Endothelial cell of umbilical vein (primary cell): ENCODE measurements around the gene TMTC1. TPM values are rescaled to one million over a fixed set of nuclear protein-coding genes. Genes with fewer than 3 reads are reported as not detected.

Source experiments
- BruUV-seq: library from RNA; stranded (reverse); fragments of 400-500 nt; replicated peaks from 2 replicates; lab custom pipeline; 2021; lab: Mats Ljungman, UMichigan
- CTCF ChIA-PET: fragments of 300-600, 350-600 bp; sonication (Branson Sonifier 250); formaldehyde crosslinking; loops from one replicate; lab custom pipeline; 2021; ENCODE audit warnings: antibody characterized with exemption, inconsistent platforms; lab: Charles Lee
- POLR2A ChIA-PET: fragments of 300-600, 350-600 bp; sonication (Branson Sonifier 250); formaldehyde crosslinking; loops from one replicate; lab custom pipeline; 2021; ENCODE audit warnings: antibody characterized with exemption, inconsistent platforms; lab: Charles Lee
- DNase-seq: peaks from one replicate; pipeline ENCODE4 v3.0.0-alpha.2; 2011; ENCODE audit warnings: low read depth, low spot score
- FAIRE-seq: peaks from 2 replicates; lab custom pipeline; 2011; peaks lifted over from hg19 to GRCh38; lab: Jason Lieb, UNC
- H2AFZ ChIP-seq: 2 replicates; pipeline ENCODE4 v1.6.0; 2012; ENCODE audit warnings: low read depth, low read length, control low read depth, inconsistent platforms
- H3K27ac ChIP-seq: 2 replicates; pipeline ENCODE4 v1.5.1; 2011; ENCODE audit warnings: low read depth, mild to moderate bottlenecking, control low read depth, low read length, moderate library complexity; ENCODE audit not compliant: insufficient read depth
- H3K27me3 ChIP-seq, 2 experiments: 2 replicates each; pipeline versions ENCODE4 v1.6.0 to v1.6.1; 2011; ENCODE audit warnings: low read length in 2 of 2, mixed read lengths in 1 of 2; ENCODE audit not compliant: control insufficient read depth in 2 of 2, insufficient read depth in 2 of 2
- H3K36me3 ChIP-seq, 2 experiments: 2 replicates in 1 of 2; 3 replicates in 1 of 2; pipeline ENCODE4 v1.5.1; 2011; ENCODE audit warnings: low read length in 2 of 2, mild to moderate bottlenecking in 1 of 2, moderate library complexity in 1 of 2; ENCODE audit not compliant: control insufficient read depth in 2 of 2, insufficient read depth in 2 of 2; ENCODE audit errors: extremely low read depth in 1 of 2
- H3K4me1 ChIP-seq: 3 replicates; pipeline ENCODE4 v1.5.1; 2011; ENCODE audit warnings: mild to moderate bottlenecking, low read length; ENCODE audit not compliant: control insufficient read depth, insufficient read depth; ENCODE audit errors: extremely low read depth
- H3K4me2 ChIP-seq: 2 replicates; pipeline ENCODE4 v1.6.1; 2011; ENCODE audit warnings: low read length, control low read depth, mixed read lengths; ENCODE audit not compliant: insufficient read depth
- H3K4me3 ChIP-seq, 3 experiments: fragments of 200-600 bp in 1 of 3; sonication (generic), shearing (Covaris generic) in 1 of 3; replicated peaks in 1 of 3; 2 replicates each; pipeline ENCODE4 v1.5.1; 2011 to 2016; ENCODE audit warnings: control low read depth in 3 of 3, low read length in 3 of 3, mild to moderate bottlenecking in 2 of 3, inconsistent platforms in 1 of 3, low read depth in 1 of 3, moderate library complexity in 1 of 3; ENCODE audit not compliant: insufficient read depth in 1 of 3
- H3K79me2 ChIP-seq: 2 replicates; pipeline ENCODE4 v1.6.0; 2012; ENCODE audit warnings: low read length, inconsistent platforms; ENCODE audit not compliant: control insufficient read depth, insufficient read depth
- H3K9ac ChIP-seq: replicated peaks from 2 replicates; pipeline ENCODE3; 2011; ENCODE audit warnings: low read length, control low read depth; ENCODE audit not compliant: insufficient read depth; ENCODE audit errors: extremely low read depth
- H3K9me1 ChIP-seq: replicated peaks from 3 replicates; pipeline ENCODE4 v1.6.0; 2011; ENCODE audit warnings: mild to moderate bottlenecking, low read length; ENCODE audit not compliant: control insufficient read depth, insufficient read depth; ENCODE audit errors: extremely low read depth
- H3K9me3 ChIP-seq: replicated peaks from 2 replicates; pipeline ENCODE4 v1.5.1; 2012; ENCODE audit warnings: low read length, inconsistent platforms; ENCODE audit not compliant: control insufficient read depth, insufficient read depth
- H4K20me1 ChIP-seq: replicated peaks from 2 replicates; pipeline ENCODE3; 2011; ENCODE audit warnings: mild to moderate bottlenecking, low read length; ENCODE audit not compliant: control insufficient read depth, insufficient read depth; ENCODE audit errors: extremely low read depth
- EZH2 ChIP-seq: IDR thresholded peaks from 2 replicates; pipeline ENCODE4 v1.6.1; 2012; ENCODE audit warnings: borderline replicate concordance, low read depth, mild to moderate bottlenecking, moderate library complexity, low read length, inconsistent platforms; ENCODE audit not compliant: severe bottlenecking
- FOS ChIP-seq: IDR thresholded peaks from 2 replicates; pipeline ENCODE4 v1.6.1; 2011; ENCODE audit warnings: mild to moderate bottlenecking, low read length, moderate library complexity, borderline replicate concordance; ENCODE audit not compliant: insufficient read depth
- GATA2 ChIP-seq: IDR thresholded peaks from 2 replicates; pipeline ENCODE4 v1.7.0; 2011; ENCODE audit warnings: low read depth, mild to moderate bottlenecking, moderate library complexity, mixed read lengths, low read length; ENCODE audit not compliant: insufficient read length, insufficient read depth
- JUN ChIP-seq: IDR thresholded peaks from 2 replicates; pipeline ENCODE4 v1.6.1; 2011; ENCODE audit warnings: borderline replicate concordance, low read depth; ENCODE audit not compliant: insufficient read length, insufficient read depth
- MYC ChIP-seq: IDR thresholded peaks from one replicate; pipeline ENCODE4 v1.6.1; 2011; ENCODE audit warnings: mild to moderate bottlenecking, low read depth, low read length
- POLR2A ChIP-seq: IDR thresholded peaks from 2 replicates; pipeline ENCODE4 v1.6.1; 2012; ENCODE audit warnings: low read depth, mild to moderate bottlenecking, control low read depth, low read length
- POLR2AphosphoS5 ChIP-seq: IDR thresholded peaks from 2 replicates; pipeline ENCODE4 v1.6.1; 2012; ENCODE audit warnings: low read depth, mild to moderate bottlenecking, control low read depth, low read length, moderate library complexity; ENCODE audit not compliant: insufficient read depth
- dilution Hi-C: fragments of 300-500 bp; cut with MboI; formaldehyde crosslinking; loops from one replicate; pipeline ENCODE4 v1.15.0; 2019; ENCODE audit warnings: low sequenced_read_pairs; ENCODE audit not compliant: extremely low pct_ligation_motif_present
- intact Hi-C: fragments of 100-400 bp; cut with micrococcal nuclease; formaldehyde crosslinking; loops from one replicate; pipeline ENCODE4 v1.10.0; 2022
- polyA plus RNA-seq, 4 experiments: library from polyadenylated mRNA; depleted of rRNA in 3 of 4; stranded (reverse) in 3 of 4; unstranded in 1 of 4; fragments of >200 nt; gene quantifications; 2 replicates each; pipeline versions ENCODE4 v1.2.1 to v1.2.3, GENCODE V29; 2011 to 2012; ENCODE audit warnings: missing spikeins in 1 of 4
- total RNA-seq: library from RNA; stranded (reverse); gene quantifications from 2 replicates; pipeline ENCODE4 v1.2.3, GENCODE V29; 2021
- TF ChIP-seq, protein P1 (sequence below), 2 donors: IDR thresholded peaks; 1 replicate in 1 of 2; 2 replicates in 1 of 2; pipeline ENCODE4 v1.5.1; 2011; ENCODE audit warnings: low read length in 2 of 2, mild to moderate bottlenecking in 2 of 2, moderate library complexity in 2 of 2, control low read depth in 1 of 2, inconsistent platforms in 1 of 2, low read depth in 1 of 2; ENCODE audit not compliant: insufficient read depth in 1 of 2; ENCODE audit errors: extremely low read depth in 1 of 2
- TF ChIP-seq, protein P2 (sequence below): IDR thresholded peaks from 2 replicates; pipeline ENCODE4 v1.6.1; 2011; ENCODE audit not compliant: insufficient read depth, insufficient read length

Gene TMTC1
- total and polyA plus RNA-seq, 2 donors (not counting 3 experiments of a cell fraction or from before 2014, with no cell fraction given), result 5.4 to 5.9 TPM

DNA sequence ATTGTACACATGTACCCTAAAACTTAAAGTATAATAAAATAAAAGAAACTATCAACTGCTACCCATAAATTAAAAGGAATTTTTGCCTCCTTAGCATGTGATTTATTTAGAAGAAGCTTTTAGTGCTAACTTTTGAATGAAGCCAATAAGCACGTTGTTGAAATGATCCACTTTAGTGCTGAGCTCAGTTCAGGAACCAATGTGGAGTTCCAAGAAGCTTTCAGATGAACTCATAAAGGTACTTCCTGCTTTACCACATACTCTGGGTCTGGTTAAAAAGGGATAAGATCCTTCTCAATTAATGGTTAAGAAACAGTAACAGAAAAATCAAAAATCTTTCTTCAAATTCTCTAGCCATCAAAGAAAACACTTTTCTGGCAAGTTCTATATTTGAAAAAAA is 39.4 kb downstream of the TMTC1 start:
- dilution Hi-C loops (no loop called here), intact Hi-C loops (loop anchor here (5.0 kb wide), 3 partner anchors 182 to 1053 kb away; no protein-coding TSS in a partner anchor)
- CTCF ChIA-PET, result interaction anchor here (1.2 kb wide), 1 partner anchor 9 kb away, joined by 4 read pairs; no protein-coding TSS in a partner anchor
- Histone ChIP-seq H4K20me1 (no peaks in the 10 kb centered on the region), H3K9ac (no peak overlapping the region), H3K4me1 (peaks cover 19% of the 10 kb centered on the region), H3K27ac (no peak overlapping the region), H3K9me3 (no peaks in the 10 kb centered on the region), H3K36me3 (no peaks in the 10 kb centered on the region), H2AFZ (no peak overlapping the region), H3K4me3 (no peak overlapping the region), H3K79me2 (no peaks in the 10 kb centered on the region), H3K9me1 (no peaks in the 10 kb centered on the region), H3K27me3 (no peaks in the 10 kb centered on the region), H3K4me2 (no peak overlapping the region)
- POLR2A ChIA-PET, result no interaction called here
- no peak for FAIRE-seq
- no peak for TF ChIP-seq POLR2A
- TF ChIP-seq GATA2, result no peak
- TF ChIP-seq FOS, result no peak
- TF ChIP-seq, protein P1, sequence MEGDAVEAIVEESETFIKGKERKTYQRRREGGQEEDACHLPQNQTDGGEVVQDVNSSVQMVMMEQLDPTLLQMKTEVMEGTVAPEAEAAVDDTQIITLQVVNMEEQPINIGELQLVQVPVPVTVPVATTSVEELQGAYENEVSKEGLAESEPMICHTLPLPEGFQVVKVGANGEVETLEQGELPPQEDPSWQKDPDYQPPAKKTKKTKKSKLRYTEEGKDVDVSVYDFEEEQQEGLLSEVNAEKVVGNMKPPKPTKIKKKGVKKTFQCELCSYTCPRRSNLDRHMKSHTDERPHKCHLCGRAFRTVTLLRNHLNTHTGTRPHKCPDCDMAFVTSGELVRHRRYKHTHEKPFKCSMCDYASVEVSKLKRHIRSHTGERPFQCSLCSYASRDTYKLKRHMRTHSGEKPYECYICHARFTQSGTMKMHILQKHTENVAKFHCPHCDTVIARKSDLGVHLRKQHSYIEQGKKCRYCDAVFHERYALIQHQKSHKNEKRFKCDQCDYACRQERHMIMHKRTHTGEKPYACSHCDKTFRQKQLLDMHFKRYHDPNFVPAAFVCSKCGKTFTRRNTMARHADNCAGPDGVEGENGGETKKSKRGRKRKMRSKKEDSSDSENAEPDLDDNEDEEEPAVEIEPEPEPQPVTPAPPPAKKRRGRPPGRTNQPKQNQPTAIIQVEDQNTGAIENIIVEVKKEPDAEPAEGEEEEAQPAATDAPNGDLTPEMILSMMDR (IDR thresholded peaks at IDR 0.05; ENCODE audit: extremely low read depth in 1 of 2, insufficient read depth in 1 of 2, low read depth in 1 of 2, low read length in 2 of 2), result no peak
- TF ChIP-seq, protein P2, sequence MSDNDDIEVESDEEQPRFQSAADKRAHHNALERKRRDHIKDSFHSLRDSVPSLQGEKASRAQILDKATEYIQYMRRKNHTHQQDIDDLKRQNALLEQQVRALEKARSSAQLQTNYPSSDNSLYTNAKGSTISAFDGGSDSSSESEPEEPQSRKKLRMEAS, result no peak
- no peak for TF ChIP-seq POLR2AphosphoS5
- TF ChIP-seq MYC, result no peak
- TF ChIP-seq EZH2, result no peak
- no peak for TF ChIP-seq JUN
- no peak for DNase-seq
- BruUV-seq, result no TSS peak
